HG02885 (cell line): ENCODE data around the gene TRIM14.

ENCODE experiments used
- ATAC-seq: cut with Tn5 transposase; IDR thresholded peaks from one replicate; pipeline ENCODE4 v1.9.1; 2021; ENCODE audit warnings: mild to moderate bottlenecking; ENCODE audit not compliant: unreplicated experiment, poor library complexity

TRIM14 gene, protein sequence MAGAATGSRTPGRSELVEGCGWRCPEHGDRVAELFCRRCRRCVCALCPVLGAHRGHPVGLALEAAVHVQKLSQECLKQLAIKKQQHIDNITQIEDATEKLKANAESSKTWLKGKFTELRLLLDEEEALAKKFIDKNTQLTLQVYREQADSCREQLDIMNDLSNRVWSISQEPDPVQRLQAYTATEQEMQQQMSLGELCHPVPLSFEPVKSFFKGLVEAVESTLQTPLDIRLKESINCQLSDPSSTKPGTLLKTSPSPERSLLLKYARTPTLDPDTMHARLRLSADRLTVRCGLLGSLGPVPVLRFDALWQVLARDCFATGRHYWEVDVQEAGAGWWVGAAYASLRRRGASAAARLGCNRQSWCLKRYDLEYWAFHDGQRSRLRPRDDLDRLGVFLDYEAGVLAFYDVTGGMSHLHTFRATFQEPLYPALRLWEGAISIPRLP

DNA sequence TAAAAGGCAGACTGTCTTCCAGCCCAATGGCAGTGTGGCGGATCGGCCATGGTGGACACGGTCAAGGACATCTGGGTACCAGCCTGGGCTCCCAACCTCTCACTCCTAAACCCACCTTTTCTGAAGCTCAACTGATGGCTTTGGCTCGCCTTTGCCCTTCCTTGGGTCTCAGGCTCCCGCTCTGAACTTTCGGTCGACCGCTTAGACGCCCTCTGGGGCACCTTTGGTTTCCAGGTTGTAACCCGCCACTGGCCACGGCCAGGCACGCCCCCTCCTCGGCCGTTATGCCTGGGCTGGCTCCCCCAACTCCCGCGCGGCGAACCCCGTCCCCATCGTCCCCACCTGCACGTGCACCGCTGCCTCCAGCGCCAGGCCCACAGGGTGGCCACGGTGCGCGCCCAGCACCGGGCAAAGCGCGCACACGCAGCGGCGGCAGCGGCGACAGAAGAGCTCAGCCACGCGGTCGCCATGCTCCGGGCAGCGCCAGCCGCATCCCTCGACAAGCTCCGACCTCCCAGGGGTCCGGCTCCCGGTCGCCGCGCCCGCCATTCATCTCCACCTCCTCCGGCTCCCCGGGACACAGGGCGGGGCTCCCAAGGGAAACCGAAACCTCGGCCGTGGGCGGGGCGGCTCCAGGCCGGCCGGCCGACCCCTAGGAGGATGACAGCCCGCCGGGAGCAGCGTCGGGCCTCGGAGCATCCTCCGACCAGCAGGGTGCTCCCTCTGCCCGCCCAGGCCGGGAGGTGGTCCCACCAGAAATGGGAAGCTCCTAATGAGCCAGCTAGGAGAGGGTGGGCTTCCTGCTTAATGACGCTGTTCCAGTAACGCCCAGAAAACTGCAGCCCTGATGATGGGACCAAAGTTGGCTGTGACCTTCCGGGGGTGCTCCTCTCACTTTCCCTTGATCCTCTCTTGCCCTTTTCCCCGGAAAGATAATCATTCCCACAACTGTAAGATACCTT is at the start of gene TRIM14:
TSS of gene TRIM14 (minus strand) at position 583 of the 962 bp plus-strand sequence. CDS start at position 549, 34 bp downstream.
- ATAC-seq = peak; percentile 65

DNA sequence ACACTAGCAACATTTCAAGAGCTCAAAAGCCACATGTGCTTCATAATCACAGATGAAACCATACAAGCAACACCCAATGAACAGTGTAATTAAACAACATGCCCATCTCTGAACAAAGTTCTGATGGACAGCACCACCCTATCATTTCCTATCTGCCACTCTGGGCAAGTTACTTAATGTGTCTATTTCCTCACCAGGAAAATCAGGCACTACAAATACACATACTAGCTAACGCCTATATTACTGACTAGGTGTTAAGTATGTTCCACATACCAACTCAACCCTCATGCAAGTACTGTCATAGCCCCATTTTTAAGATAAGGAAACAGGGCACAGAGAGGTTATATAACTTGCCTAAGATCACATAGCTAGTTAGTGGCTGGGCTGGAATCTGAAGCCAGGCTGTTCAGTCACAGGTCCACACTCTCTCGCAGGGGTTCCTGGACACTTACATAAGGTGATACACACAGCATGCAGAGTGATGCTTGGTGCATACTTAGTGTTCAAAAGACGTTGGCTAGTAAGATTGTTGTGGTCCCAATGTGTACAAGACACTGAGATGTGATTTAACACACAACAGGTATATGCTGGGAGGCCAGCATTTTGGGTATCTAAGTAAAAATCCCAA is 49.2 kb upstream of the TRIM14 start:
- ATAC-seq = no peak

DNA sequence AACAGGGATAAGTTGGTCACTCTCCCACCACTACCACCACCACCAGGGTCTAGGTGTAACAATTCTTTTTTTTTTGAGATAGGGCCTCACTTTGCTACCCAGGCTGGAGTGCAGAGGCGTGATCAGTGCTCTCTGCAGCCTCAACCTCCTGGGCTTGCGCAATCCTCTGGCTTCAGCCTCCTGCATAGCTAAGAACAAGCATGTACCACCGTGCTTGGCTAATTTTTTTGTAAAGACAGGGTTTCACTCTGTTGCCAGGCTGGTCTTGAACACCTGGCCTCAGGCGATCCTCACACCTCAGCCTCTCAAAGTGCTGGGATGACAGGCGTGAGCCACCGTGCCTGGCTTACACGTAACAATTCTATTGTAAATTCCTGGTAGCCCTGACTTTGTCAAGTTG is 45.9 kb upstream of the TRIM14 start:
- no peak for ATAC-seq

DNA sequence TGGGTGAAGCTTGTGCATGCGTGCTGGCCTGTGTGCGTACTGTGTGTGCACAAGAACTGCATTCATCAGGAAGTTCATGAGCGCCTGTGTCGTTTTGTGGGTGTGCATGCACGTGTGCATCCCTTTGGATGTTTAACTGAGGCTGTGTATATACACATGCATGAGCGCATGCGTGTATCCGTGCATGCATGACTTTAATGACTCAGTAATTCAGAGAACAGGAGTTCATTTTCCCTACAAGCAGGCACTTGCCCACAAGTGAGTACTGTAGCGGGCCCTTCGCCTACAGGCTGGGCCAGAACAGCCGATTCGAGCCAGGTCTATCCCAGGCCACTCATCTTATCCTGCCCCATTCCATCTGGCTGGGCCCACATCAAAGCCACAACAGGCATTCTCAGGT is 43.6 kb upstream of the TRIM14 start:
- ATAC-seq = no peak

DNA sequence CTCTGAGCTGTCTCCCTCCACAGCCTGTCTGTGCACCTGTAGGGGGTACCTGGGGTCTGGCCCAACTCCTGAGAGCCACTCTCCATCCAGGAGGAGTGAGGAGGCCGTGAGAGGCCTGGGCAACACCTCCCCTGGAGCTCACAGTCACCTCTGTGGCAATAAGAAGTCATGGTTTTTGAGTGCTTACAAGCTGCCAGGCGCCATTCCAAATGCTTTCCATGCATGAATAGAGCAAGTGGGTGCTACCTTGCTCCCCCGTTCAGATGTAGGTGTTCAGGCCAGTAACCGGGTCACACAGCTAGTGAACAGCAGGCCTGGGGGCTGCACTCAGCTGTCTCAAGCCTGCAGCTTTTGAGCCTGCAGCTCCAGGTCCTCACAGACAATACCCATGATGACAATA is 42.8 kb upstream of the TRIM14 start:
- ATAC-seq = no peak

DNA sequence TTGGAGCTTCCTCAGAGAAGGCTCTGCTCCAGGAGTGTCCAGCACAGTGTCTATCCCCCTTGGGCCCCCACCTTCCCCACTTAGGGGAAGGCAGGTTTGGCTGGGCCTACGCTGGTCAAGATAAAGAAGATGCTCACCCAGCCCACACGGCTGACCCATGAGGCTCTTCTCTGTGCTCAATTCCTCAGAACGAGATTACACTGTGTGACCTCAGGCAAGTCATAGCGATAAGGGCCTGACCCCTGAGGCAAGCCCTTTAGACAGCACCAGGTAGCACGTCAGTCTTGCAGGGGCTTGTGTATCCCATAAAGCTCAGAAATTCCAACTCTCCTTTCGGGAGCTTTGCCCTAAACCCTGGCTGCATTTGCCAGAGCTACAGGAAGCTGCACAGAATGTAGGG is 40.8 kb upstream of the TRIM14 start:
- no peak for ATAC-seq

DNA sequence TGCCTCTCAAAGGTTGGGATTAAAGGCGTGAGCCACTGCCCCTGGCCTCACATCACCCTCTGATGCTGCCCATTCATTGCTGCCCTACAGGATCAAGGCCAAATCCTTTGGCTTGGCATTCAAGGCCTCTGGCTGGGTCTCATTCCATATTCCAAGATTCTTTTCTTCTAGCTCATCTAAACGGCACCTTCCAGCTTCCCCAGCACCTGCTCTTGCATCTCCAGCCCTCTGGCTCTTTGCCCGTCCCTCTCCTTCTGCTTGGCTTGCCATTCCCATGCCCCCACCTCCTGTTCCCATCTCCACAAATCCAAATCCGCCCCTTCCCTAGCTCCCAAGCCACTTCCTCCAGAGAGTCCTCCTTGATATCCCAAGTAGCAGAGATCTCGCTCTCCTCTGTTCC is 40.3 kb upstream of the TRIM14 start:
- no peak for ATAC-seq

DNA sequence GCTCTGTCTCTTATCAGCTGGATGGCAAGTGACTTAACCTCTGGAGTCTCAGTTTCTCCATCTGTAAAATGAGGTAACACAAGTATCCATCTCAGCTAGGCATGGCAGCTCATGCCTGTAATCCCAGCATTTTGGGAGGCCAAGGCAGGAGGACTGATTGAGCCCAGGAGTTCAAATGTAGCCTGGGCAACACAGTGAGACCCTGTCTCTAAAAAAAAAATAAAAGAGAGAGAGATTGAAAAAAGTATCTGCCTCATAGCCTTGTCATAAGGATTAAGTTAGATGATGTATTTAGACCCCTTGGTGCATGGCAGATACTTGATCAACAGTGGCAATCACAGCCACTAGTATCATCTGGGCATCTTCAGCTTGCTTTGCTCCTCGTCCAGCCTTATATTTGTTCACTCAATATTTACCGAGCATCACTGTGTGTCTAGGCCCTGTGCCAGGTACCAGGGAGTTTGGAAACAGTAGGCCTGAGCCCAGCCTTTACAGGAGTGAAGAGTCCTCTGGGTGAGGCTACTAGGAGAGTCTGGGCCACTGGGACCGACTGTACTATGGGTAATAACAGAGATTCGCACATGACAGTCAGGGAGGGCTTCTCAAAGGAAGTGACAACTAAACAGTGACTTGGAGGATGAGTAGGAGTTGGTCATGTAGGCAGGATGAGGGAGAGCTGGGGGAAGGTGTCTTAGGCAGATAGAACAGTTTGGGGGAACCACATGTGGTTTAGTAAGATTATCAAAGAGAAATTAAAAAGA is 39.2 kb upstream of the TRIM14 start:
- ATAC-seq = no peak

DNA sequence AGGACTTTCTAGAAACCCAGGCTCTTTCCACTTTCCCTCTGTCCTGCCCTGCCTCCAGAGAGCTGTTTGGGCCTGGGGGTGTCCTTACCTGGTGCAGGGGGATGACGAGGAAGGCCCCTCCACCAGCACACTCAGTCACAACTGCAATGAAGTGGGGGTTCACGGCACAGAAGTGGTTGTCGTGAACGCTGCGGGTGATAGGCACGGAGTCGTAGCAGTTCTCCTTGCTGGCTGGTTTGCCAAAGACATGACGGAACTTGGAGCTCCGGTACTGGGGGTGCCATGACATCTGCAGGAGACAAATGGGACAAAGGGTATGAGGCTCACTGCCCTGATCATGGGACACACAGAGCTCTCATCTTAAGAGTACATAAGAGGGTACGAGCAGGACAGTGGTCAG is 38.4 kb upstream of the TRIM14 start:
- no peak for ATAC-seq

DNA sequence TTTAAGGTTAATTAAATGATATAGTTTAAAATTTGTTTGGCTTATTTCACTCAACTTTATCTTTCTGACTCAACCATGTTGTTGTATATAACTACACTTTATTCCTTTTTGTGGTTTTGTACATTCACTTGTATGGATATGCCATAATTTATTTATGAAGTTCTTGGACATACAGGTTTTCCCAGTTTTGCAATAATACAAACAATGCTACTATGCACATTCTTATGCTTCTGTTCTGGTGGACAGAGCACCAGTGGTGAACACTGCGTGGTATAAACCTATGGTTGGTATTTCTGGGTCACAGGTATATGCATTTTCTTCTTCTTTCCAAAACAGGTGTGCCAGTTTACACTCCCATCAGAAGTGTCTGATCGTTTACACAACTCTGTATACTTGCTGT is 35.7 kb upstream of the TRIM14 start:
- no peak for ATAC-seq

DNA sequence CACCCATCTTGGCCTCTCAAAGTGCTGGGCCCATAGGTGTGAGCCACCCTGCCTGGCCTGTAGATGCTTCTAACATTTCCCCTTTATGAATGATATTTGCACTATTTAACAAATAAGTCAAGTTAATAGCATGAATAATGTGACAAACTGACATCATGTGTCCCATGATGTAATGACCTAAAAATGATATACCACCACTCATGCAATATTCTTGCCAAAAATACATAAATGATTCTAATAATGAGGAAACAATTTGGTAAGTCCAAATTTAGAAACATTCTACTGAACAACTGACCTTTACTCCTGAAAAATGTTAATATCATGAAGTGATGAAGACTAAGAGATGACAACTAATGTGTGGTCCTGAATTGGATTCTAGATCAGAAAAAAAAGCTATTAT is 33.5 kb upstream of the TRIM14 start:
- ATAC-seq = no peak

DNA sequence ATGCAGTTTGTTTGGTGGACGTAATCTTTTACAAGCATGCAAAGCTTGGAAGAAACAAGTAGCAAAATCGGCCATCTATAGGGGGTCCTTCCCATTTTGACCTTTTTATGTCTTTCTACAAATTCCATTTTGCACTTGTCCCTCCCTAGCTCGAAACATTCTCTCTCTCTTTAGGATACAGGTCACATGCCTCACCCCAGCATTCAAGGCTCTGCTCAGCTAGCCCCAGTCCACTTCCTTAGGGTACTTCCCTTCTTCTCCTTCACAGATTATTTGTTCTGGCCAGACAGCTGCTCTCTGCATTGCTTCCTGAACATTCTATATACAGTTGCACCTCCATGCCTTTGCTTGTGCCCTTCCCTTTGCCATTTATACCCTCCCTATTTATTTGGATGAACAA is 31.7 kb upstream of the TRIM14 start:
- ATAC-seq = no peak

DNA sequence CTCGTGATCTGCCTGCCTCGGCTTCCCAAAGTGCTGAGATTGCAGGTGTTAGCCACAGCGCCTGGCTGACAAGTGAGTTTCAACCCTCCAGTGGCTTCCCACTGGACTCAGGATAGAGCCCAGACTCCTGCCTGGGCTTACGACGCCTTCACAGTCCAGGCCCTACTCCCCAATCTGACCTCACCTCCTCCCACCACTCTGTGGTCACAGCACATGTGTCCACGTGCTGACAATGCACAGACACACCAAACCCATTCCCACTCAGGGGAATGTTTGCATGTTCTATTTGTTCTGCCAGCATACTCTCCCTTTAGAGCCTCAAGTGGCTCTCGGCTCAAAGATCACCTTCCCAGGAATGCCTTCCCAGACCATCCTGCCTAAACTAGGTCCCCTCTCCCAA is 31.1 kb upstream of the TRIM14 start:
- no peak for ATAC-seq

DNA sequence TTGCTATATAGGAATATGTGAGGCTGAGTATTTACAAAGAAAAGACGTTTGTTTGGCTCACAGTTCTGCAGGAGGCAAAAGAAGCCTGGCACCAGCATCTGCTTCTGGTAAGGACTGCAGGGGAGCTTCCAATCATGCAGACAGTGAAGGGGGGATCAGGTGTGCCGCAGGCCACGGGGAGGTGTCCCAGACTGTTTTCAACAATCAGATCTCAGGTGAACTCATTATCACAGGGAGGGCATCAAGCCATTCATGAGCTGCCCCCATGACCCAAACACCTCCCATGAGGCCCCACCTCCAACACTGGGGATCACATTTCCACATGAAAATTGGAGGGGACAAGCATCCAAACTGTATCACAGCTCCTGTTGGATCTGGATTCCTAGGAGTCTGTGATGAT is 30.4 kb upstream of the TRIM14 start:
- ATAC-seq = no peak

DNA sequence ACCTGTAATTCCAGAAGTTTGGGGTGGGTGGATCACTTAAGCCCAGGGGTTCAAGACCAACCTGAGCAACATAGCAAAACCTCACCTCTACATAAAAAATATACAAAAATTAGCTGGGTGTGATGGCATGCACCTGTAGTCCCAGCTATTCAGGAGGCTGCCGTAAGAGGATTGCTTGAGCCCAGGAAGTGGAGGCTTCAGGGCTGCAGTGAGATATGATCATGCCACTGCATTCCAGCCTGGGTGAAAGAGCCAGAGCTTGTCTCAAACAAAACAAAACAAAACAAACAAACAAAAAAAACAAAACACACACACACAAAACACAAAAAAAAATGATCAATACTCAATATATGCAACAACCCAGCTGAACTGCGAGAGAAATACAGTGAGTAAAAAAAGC is 29.5 kb upstream of the TRIM14 start:
- no peak for ATAC-seq

DNA sequence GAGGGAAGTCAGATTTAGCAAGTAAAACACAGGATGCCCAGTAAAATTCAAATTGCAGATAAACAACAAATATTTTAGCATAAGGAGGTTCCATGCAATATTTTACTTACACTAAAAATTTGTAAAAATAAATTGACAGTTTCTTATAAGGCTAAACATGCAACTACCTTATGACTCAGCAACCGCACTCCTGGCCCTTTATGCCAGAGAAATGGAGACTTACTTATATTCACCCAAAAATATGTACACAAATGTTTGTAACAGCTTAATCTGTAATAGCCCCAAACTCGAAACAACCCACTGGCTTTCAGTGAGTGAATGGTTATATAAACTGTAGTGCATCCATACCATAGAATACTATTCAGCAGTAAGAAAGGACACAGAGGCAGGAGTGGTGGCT is 28.6 kb upstream of the TRIM14 start:
- no peak for ATAC-seq

DNA sequence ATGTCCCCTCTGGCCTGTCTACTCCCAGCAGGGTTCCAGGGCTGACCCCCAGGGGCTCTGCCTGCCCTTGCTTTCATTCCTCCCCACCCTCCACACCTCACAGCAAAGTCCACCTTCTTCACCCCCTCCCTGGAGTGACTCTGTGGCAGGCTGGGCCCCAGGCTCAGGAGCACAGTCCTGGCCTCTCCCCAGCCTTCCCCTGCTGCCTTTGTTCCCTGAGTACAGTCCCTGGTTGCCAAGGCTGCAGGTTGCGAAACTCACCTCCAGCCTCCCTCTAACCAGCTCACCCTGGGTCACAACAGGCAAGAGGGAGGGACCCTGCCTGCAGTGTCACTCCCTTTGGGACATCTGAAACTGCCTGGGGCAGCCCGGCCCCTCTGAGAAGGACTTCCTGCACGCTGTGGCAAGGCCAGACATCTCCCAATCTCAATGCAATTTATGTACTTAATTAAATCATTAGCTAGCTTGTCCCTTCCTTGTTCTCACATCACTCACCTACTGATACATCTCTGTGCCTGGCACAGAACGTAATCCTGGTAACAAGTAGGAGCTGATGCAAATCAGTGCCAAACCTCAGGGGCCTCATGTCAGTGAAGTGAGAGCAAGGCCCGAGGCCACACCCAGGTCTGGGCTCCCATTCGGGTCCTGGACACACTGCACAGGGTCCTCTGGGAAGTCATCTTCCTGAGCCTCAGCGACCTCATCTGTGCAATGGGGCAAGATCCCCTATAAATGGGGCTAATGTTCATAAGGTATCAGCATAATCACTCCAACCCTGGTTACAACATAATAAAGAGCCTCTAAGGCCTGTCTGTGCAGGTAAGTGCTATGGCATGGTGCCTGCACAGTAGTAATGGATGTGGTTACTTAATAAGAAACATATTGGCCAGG is 27.3 kb upstream of the TRIM14 start:
- ATAC-seq = no peak

DNA sequence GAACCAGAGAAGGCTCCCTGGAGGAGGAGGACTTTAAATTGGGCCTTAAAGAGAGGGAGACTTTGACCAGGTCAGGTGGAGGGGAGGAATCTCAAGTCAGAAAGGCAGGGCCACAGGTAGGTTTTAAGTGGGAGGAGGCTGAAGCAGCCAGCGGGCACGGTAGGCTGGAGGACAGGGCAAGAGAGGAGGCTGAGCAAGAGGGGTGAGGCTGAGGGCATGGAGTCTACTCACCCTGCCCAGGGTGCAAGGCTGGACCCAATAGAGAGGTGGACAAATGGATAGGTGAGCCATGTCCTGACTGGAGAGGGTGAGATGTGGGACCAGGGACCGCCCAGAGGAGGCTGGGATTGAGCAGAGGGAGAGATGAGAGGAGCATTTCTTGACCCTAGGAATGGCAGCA is 25.6 kb upstream of the TRIM14 start:
- ATAC-seq = no peak

DNA sequence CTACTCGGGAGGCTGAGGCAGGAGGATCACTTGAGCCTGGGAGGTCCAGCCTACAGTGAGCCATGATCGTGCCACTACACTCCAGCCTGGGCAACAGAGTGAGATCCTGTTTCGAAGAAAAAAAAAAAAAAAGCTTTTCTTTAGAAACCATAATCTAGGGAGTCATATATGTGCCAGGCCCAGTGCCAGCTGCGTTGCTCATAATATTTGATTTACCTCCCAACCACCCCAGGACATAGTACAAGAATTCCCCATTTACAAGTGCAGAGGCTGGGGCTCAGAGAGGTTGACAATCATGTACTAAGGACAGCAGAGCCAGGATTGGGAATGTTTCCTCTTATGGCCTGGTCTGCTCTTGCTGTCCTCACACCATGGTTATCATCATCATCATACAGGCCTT is 25.1 kb upstream of the TRIM14 start:
- no peak for ATAC-seq
